ENCODE data around the gene MAST3.

Gene MAST3

GRCh38 chr19:18074192-18074591 lies 23.4 kb upstream of the MAST3 start:
- H3K36me3 ChIP-seq (ENCODE audit: control insufficient read depth in 2 of 2, insufficient read depth in 1 of 2, low read length in 2 of 2) = no peaks in the 10 kb centered on the region
- no peaks in the 10 kb centered on the region for H3K9me3 ChIP-seq (ENCODE audit: control insufficient read depth, insufficient read depth, low read depth, low read length)
- no peak overlapping the region for H3K4me3 ChIP-seq (ENCODE audit: low read depth, low read length)
- TF ChIP-seq WT1 (tag by site-specific recombination; IDR thresholded peaks at IDR 0.05) = no peak
- TF ChIP-seq ZNF350 (tag by site-specific recombination; IDR thresholded peaks at IDR 0.05) = no peak
- TF ChIP-seq CTCF (tag by site-specific recombination; IDR thresholded peaks at IDR 0.05) = peak; percentile 48; the same call in 1 of the 2 replicates
- 0 out of 2 replicates have a peak, but pooled peaks have one; percentile 5 for TF ChIP-seq ZNF654 (tag by site-specific recombination; IDR thresholded peaks at IDR 0.05; ENCODE audit: low read depth)
- TF ChIP-seq ZNF585B (tag by site-specific recombination; IDR thresholded peaks at IDR 0.05) = no peak
- no peak overlapping the region for H3K27ac ChIP-seq (ENCODE audit: extremely low read depth, low read depth, low read length)
- H3K4me1 ChIP-seq (ENCODE audit: control insufficient read depth, insufficient read depth, low read length) = no peaks in the 10 kb centered on the region
- CTCF ChIA-PET = interaction anchor here (0.6 kb wide), 1 partner anchor 128 kb away, joined by 3 read pairs; no protein-coding TSS in a partner anchor
- POLR2A ChIA-PET = no interaction called here

- Histone ChIP-seq H3K27ac (ENCODE audit: extremely low read depth, low read depth, low read length) (no peak overlapping the region), H3K9me3 (ENCODE audit: control insufficient read depth, insufficient read depth, low read depth, low read length) (no peaks in the 10 kb centered on the region)
Measured at GRCh38 chr19:18083929-18084684, 13.5 kb upstream of the MAST3 start.

GRCh38 chr19:18085702-18086457 lies 11.7 kb upstream of the MAST3 start:
- Histone ChIP-seq H3K9me3 (ENCODE audit: control insufficient read depth, insufficient read depth, low read depth, low read length) (no peaks in the 10 kb centered on the region), H3K4me3 (ENCODE audit: low read depth, low read length) (no peak overlapping the region), H3K4me1 (ENCODE audit: control insufficient read depth, insufficient read depth, low read length) (no peaks in the 10 kb centered on the region), H3K36me3 (ENCODE audit: control insufficient read depth in 2 of 2, insufficient read depth in 1 of 2, low read length in 2 of 2) (no peaks in the 10 kb centered on the region), H3K27ac (ENCODE audit: extremely low read depth, low read depth, low read length) (no peak overlapping the region)
- CTCF ChIA-PET = interaction anchor here (0.8 kb wide), 1 partner anchor 27 kb away, joined by 7 read pairs; no protein-coding TSS in a partner anchor
- POLR2A ChIA-PET = no interaction called here
- TF ChIP-seq RBAK (tag by site-specific recombination; IDR thresholded peaks at IDR 0.05) = peak; percentile 62; the same call in 1 of the 2 replicates
- TF ChIP-seq ZNF555 (tag by site-specific recombination; conservative IDR thresholded peaks at IDR 0.05) = peak; percentile 75
- TF ChIP-seq ZBTB49 (tag by site-specific recombination; IDR thresholded peaks at IDR 0.05; ENCODE audit: low read depth) = no peak
- TF ChIP-seq ZNF155 (tag by site-specific recombination; IDR thresholded peaks at IDR 0.05) = no peak
- 0 out of 2 replicates have a peak, but pooled peaks have one; percentile 55 for TF ChIP-seq ZNF138 (tag by site-specific recombination; IDR thresholded peaks at IDR 0.05; ENCODE audit: borderline replicate concordance)
- no peak for TF ChIP-seq ZNF350 (tag by site-specific recombination; IDR thresholded peaks at IDR 0.05)
- peak; percentile 36; the same call in 1 of the 2 replicates for TF ChIP-seq ZNF654 (tag by site-specific recombination; IDR thresholded peaks at IDR 0.05; ENCODE audit: low read depth)
- no peak for TF ChIP-seq OSR2 (tag by site-specific recombination; IDR thresholded peaks at IDR 0.05)
- TF ChIP-seq ZFP69B (tag by site-specific recombination; IDR thresholded peaks at IDR 0.05) = no peak
- TF ChIP-seq ZNF561 (tag by site-specific recombination; IDR thresholded peaks at IDR 0.05; ENCODE audit: borderline replicate concordance) = no peak
- no peak; the same call in 1 of the 2 replicates for TF ChIP-seq ZNF214 (tag by site-specific recombination; IDR thresholded peaks at IDR 0.05; ENCODE audit: borderline replicate concordance)
- TF ChIP-seq ZNF148 (tag by site-specific recombination; IDR thresholded peaks at IDR 0.05; ENCODE audit: borderline replicate concordance) = no peak
- TF ChIP-seq ZNF521 (tag by site-specific recombination; IDR thresholded peaks at IDR 0.05) = no peak
- TF ChIP-seq ZNF114 (tag by site-specific recombination; IDR thresholded peaks at IDR 0.05) = no peak

More at GRCh38 chr19:18083929-18084684, 13.5 kb upstream of the MAST3 start:
- no peak overlapping the region for H3K4me3 ChIP-seq (ENCODE audit: low read depth, low read length)
- no peaks in the 10 kb centered on the region for H3K36me3 ChIP-seq (ENCODE audit: control insufficient read depth in 2 of 2, insufficient read depth in 1 of 2, low read length in 2 of 2)
- POLR2A ChIA-PET = no interaction called here
- H3K4me1 ChIP-seq (ENCODE audit: control insufficient read depth, insufficient read depth, low read length) = no peaks in the 10 kb centered on the region
- TF ChIP-seq ZBTB17 (tag by site-specific recombination; IDR thresholded peaks at IDR 0.05) (peak; percentile 100), ZNF623 (tag by site-specific recombination; IDR thresholded peaks at IDR 0.05) (no peak), ZBTB26 (tag by site-specific recombination; optimal IDR thresholded peaks at IDR 0.05) (peak; percentile 7), ZNF366 (tag by site-specific recombination; conservative IDR thresholded peaks at IDR 0.05) (peak; percentile 98), ZNF521 (tag by site-specific recombination; IDR thresholded peaks at IDR 0.05) (0 out of 2 replicates have a peak, but pooled peaks have one; percentile 14)
- CTCF ChIA-PET = no interaction called here

All from HEK293 (cell line).